Measurements from ENCODE around the gene UTP14C.
"Not testable (repeated sequence)": the region's sequence is repeated elsewhere in the genome, so short reads cannot be mapped to it uniquely, and the experiment has no call there.

UTP14C gene, protein sequence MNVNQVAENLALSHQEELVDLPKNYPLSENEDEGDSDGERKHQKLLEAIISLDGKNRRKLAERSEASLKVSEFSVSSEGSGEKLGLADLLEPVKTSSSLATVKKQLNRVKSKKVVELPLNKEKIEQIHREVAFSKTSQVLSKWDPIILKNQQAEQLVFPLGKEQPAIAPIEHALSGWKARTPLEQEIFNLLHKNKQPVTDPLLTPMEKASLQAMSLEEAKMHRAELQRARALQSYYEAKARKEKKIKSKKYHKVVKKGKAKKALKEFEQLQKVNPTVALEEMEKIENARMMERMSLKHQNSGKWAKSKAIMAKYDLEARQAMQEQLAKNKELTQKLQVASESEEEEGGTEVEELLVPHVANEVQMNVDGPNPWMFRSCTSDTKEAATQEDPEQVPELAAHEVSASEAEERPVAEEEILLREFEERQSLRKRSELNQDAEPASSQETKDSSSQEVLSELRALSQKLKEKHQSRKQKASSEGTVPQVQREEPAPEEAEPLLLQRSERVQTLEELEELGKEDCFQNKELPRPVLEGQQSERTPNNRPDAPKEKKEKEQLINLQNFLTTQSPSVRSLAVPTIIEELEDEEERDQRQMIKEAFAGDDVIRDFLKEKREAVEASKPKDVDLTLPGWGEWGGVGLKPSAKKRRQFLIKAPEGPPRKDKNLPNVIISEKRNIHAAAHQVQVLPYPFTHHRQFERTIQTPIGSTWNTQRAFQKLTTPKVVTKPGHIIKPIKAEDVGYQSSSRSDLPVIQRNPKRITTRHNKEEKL

DNA sequence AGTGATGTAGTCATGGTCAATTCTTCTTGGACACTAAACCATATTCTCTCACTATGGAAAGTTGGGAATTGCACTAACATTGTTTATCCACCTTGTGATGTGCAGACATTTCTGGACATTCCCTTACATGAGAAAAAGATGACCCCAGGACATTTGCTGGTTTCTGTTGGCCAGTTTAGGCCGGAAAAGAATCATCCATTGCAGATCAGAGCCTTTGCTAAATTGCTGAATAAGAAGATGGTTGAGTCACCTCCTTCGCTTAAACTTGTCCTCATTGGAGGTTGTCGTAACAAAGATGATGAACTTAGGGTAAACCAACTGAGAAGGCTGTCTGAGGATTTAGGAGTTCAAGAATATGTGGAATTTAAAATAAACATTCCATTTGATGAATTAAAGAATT lies at the start of gene UTP14C:
Gene UTP14C, plus strand, starts transcription at position 211 of the 400 bp plus-strand sequence. CDS start 4,114 bp downstream, outside the sequence.
- no peak for DNase-seq (ENCODE audit: low read depth, low spot score)

- no peak for DNase-seq (ENCODE audit: low read depth, low spot score)
Measured at GRCh38 chr13:51976423-51976822, 48.1 kb upstream of the UTP14C start.

GRCh38 chr13:51976890-51977289 lies 47.6 kb upstream of the UTP14C start:
- no peak for DNase-seq (ENCODE audit: low read depth, low spot score)

DNA sequence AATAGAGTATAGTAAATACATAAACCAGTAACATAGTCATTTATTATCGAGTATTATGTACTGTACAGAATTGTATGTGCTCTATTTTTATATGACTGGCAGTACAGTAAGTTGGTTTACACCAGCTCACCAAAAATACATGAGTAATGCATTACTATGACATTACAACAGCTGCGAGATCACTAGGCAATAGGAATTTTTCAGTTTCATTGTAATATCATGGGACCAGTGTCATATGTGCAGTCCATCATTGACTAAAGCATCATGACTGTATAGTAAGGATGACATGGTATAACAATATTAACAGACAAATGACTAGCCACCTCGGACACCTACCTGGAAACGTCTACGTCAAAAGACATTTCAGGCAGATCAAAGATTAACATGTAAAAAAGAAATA lies 46.9 kb upstream of the UTP14C start:
- no peak for DNase-seq (ENCODE audit: low read depth, low spot score)

- no peak for DNase-seq (ENCODE audit: low read depth, low spot score)
Measured at GRCh38 chr13:51978796-51979556, 45.5 kb upstream of the UTP14C start.

GRCh38 chr13:51980908-51981307 lies 43.6 kb upstream of the UTP14C start:
- DNase-seq (ENCODE audit: low read depth, low spot score), result no peak

DNA sequence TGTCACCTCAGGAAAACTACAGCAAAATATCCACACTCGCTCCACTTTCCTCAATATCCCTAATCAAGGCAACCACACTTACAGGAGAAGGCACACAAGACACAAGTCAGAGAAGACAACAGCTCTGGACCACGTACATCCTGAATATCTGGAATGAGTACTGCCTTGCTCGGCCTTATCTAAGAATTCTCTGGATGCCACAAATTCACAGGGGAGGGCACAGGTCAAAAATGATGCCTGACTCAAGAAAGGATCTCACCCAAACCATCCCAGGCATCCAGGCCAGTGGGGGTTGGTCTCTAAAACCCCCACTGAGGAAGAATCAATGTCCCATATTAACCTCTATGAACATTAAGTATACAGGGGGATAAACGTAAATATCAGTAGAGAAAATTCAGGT lies 43.1 kb upstream of the UTP14C start:
- DNase-seq (ENCODE audit: low read depth, low spot score), result peak; percentile 20

DNA sequence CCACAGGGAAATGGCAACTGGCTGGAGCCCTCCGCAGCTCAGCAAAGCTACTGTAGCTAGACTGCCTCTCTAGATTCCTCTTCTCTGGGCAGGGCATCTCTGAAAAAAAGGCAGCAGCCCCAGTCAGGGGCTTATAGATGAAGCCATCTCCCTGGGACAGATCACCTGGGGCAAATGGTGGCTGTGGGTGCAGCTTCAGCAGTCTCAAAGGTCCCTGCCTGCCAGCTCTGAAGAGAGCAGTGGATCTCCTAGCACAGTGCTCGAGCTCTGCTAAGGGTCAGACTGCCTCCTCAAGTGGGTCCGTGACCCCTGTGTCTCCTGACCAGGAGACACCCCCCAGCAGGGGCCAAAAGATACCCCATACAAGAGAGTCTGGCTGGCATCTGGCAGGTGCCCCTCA lies 41.2 kb upstream of the UTP14C start:
- DNase-seq (ENCODE audit: low read depth, low spot score), result not testable (repeated sequence)

DNA sequence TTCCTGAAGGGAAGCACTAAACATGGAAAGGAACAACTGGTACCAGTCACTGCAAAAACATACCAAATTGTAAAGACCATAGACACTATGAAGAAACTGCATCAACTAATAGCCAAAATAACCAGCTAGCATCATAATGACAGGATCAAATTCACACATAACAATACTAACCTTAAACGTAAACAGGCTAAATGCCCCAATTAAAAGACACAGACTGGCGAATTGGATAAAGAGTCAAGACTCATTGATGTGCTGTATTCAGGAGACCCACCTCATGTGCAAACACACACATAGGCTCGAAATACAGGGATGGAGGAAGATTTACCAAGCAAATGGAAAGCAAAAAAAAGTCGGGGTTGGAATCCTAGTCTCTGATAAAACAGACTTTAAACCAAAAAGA lies 39.6 kb upstream of the UTP14C start:
- DNase-seq (ENCODE audit: low read depth, low spot score), result not testable (repeated sequence)

DNA sequence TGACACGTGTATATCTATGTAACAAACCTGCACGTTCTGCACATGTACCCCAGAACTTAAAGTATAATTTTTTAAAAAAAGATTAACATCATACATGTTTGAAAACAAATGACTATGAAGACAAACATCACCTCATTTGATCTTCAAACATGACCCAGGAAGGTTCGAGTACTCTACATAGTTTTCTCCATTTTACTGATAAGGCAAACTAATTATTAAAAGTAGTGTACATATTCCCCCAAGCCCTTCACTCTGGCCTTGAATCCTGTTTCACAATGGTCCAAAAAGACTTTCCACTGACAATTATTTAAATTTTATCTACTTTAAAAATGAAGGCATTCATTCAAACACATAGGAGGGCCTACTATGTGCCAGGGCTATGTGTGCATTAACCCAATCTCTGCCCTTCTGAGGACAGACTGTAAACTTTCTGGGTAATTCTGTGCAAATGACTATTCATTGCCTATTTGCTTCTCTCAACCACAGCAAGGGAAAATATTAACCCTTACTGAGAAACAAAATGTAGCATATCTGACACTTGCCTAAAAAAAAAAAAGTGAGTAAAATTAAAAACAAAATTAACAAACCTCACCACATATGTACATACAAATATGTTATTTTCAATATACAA lies 35.4 kb upstream of the UTP14C start:
- no peak for DNase-seq (ENCODE audit: low read depth, low spot score)

GRCh38 chr13:51993713-51994112 lies 30.8 kb upstream of the UTP14C start:
- no peak for DNase-seq (ENCODE audit: low read depth, low spot score)

GRCh38 chr13:51995677-51996551 lies 28.6 kb upstream of the UTP14C start:
- peak; percentile 53 for DNase-seq (ENCODE audit: low read depth, low spot score)

GRCh38 chr13:51996641-51997040 lies 27.9 kb upstream of the UTP14C start:
- no peak for DNase-seq (ENCODE audit: low read depth, low spot score)

- DNase-seq (ENCODE audit: low read depth, low spot score), result no peak
Measured at GRCh38 chr13:51997186-51997585, 27.3 kb upstream of the UTP14C start.

GRCh38 chr13:51997641-51998330 lies 26.7 kb upstream of the UTP14C start:
- DNase-seq (ENCODE audit: low read depth, low spot score), result no peak

- no peak for DNase-seq (ENCODE audit: low read depth, low spot score)
Measured at GRCh38 chr13:51998723-51999509, 25.6 kb upstream of the UTP14C start.

GRCh38 chr13:51999510-51999911 lies 25.0 kb upstream of the UTP14C start:
- peak; percentile 57 for DNase-seq (ENCODE audit: low read depth, low spot score)

DNA sequence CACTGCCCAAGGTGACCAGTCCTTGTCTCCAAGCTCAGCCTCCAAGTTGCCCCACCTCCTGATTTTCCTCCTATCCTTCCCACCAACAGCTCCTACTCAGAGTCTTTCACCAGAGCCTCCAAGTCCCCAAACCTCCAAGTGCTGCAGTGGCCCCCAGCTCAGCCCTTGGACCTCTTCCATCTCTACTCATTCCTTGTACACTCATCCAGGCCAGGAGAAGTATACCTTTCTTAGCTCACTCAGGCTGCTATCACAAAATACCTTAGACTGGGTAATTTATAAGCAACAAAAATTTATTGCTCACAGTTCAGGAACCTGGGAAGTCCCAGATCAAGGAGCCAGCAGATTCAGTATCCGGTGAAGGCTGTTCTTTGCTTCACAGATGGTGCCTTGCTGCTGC lies 24.6 kb upstream of the UTP14C start:
- DNase-seq (ENCODE audit: low read depth, low spot score), result no peak

DNA sequence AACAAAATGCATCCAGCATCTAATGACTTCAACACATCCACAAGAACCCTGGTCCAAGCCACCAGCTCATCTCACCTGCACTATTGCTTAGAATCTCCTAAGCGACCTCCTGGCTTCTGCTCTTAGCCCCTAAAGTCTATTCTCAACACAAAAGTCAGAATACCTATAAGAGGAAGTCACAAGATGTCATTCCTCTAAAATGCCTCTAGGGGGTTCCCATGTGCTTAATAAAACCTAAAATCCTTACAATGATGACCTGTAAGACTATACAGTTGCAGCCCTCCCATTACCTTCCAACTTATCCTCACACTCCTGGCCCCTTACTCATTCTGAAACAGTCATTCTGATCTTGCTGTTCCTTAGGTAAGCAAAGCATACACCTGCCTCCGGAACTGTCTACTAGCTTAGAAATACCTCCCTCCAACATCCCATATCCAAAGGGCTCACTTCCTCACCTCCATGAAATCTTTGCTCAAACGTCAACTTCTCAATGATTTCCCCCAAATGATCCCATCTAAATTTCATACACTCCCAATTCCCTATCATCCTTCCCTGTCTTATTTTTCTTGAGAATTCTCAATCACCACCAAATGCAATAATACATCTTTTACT lies 23.3 kb upstream of the UTP14C start:
- DNase-seq (ENCODE audit: low read depth, low spot score), result peak; percentile 36

Data from astrocyte of the hippocampus (primary cell).